ENCODE measurements around the gene HEATR5B.
"Not testable (repeated sequence)": the region's sequence is repeated elsewhere in the genome, so short reads cannot be mapped to it uniquely, and the experiment has no call there.

HEATR5B gene

DNA sequence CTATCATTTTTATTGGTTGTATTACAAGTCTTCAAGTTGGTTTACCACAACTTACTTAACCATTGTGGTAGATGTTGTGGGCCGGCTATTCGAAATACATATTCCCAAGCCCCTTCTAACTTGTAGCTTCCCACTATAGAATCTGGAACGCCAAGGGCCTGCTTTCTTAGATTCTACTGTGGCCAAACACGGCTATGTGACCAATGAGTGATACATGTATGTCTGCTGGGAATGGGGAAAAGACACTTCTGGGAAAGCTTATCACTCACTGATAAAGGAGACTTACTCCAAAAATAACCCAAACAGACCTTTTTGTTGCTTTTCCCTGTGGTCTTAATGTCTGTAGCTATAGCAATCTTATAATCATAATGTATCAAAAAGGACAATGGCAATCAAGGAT is 142.3 kb downstream of the HEATR5B start:
- no peak for DNase-seq (ENCODE audit: low read depth)

DNA sequence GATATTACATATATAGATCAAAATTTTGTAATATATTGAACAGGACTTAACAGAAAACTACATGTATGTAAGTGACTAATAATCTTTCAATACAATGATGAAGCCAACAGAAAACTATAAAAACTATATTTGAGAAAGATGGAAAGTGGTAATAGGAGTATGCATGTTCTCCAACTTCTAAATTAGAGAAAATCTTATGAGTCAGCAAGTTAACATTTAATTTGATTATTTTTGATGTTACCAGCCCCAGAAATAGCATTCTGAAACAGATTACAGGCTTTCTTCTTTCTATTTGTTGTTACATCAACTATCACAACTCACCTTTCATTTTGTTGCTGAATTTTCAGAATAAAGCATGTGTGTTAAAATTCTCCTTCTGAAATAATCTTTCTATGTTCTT is 147.6 kb downstream of the HEATR5B start:
- not testable (repeated sequence) for DNase-seq (ENCODE audit: low read depth)

DNA sequence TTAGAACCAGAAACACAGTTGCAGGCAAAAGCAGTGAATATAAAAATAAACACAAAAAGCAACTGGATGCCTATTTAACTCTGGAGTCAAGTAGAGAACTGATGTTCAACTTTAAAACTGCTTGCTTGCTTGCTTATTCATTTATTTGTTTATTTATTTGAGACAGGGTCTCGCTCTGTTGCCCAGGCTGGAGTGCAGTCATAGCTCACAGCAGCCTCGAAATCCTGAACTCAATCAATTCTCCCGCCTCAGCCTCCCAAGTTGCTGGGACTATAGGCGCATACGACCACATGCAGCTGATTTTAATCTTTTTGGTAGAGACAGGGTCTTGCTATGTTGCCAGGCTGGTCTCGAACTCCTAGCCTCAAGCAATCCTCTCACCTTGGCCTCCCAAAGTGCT is 152.5 kb downstream of the HEATR5B start:
- not testable (repeated sequence) for DNase-seq (ENCODE audit: low read depth)

Data from T-helper 22 cell (primary cell).